ENCODE measurements around the gene CFAP97.
A peak's percentile ranks its signal among the peaks of the same experiment; 100 is the strongest.
"Not testable (repeated sequence)": the region's sequence is repeated elsewhere in the genome, so short reads cannot be mapped to it uniquely, and the experiment has no call there.

Gene CFAP97

DNA sequence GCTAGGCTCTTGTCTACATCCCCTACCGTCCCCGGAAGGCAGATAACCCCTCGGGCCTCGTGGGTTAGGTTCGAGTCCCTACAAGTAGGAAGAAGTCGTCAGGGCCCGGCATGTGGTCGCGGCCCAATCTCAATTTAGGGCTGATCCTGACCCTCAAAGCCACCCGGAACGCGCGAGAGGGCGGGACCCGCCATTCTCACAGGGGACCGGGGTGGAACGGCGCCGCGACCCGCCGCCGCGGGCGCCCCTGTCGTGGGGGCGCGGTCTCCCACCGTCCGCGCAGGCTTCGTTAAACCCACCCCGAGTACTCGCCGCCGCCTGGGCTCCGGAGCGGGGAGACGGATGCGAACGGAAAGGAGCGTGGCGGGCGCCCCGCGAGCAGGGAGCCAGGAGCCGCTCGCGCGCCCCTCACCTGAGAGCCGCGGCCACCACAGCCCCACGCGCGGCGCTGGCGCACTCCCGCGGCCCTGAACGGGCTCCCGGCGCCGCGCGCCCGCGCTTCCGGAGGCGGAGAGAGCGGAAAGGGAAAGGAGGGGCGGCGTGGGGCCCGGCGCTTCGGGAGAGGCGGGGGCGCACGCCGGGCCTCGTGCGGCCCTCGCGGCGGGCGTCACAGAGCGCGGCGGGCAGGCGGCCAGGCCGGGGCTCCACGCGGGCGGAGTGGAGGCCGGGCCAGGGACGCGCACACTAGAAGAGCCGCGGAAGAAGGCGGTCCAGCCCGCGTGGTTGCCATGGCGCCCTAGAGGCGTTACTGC is at the start of gene CFAP97:
TSS of gene CFAP97 (minus strand) at position 515 of the 752 bp plus-strand sequence. CDS start 12,804 bp downstream, outside the sequence.
- peak; percentile 86 for DNase-seq (ENCODE audit: low spot score)

DNA sequence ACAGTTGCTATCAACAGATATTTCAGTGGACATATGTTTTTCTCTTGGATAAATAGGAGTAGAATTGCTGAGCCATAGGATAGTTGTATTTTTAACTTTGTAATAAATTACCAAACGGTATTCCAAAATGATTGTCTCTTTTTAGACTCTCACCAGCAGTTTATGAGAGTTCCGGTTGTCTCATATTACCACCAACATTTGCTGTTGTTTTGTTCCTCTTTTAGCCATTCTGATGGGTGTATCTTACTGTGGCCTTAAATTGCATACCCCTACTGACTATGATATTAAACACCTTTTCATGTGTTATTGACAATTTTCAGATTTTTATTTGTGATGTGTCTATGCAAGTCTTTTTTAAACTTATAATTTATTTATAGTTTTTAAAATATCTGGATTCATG is 45.3 kb upstream of the CFAP97 start:
- DNase-seq (ENCODE audit: low spot score): no peak

DNA sequence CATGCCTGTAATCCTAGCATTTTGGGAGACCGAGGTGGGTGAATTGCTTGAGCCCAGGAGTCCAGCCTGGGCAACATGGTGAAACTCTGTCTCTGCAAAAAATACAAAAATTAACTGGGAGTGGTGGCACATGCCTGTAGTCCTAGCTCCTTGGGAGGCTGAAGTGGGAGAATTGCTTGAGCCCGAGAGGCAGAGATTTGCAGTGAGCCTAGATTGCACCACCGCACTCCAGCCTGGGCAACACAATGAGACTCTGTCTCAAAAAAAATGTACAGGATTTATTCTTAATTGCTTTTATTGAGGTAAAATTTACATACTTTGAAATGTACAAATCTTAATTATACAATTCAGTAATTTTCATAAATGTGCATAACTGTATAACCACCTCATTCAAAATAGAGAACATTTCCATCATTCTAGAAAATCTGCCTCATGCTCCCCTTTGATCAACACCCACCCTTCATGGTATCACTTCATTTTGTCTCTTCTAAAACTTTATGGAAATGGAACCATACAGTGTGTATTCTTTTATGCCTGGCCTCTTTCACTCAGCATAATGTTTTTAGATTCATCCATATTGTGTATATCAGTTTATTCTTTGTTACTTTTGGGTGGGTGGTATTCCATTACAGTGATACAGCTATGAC is 44.7 kb upstream of the CFAP97 start:
- no peak for DNase-seq (ENCODE audit: low spot score)

DNA sequence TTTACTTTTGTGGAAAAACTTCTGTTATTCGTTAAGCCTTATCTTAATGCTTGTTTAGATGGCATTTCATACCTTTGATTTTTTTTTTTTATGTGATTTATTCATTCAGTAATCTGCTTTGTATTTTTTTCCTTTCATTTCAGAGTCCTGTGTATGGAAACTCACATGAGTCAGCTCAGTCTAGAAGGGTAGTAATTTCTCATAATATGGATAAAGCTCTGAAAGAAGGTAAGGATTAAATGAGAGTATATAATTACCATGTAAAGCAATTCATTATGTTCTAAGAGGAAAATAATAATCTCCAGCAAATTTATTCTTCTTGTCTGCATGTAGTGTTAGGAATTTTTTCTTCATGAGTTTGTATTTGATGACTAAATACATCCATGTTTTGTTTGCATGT is 43.4 kb upstream of the CFAP97 start:
- DNase-seq (ENCODE audit: low spot score): no peak

DNA sequence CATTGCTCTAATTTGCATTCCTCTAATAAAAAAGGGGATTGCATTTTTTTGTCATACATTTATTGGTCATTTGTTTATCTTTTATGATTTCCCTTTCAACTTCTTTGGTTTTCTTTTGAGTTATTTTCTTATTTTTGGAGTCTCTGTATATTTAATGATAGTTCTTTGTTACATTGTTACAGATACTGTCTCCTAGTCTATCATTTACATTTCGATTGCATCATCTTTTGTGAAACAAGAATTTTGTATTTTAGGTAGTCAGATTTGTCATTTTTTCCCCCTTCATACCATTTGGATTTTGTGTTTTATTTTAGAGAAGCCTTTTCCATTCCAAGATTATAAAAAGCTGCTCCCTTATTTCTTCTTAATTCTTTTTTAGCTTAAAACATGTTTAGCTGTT is 42.7 kb upstream of the CFAP97 start:
- DNase-seq (ENCODE audit: low spot score): no peak

DNA sequence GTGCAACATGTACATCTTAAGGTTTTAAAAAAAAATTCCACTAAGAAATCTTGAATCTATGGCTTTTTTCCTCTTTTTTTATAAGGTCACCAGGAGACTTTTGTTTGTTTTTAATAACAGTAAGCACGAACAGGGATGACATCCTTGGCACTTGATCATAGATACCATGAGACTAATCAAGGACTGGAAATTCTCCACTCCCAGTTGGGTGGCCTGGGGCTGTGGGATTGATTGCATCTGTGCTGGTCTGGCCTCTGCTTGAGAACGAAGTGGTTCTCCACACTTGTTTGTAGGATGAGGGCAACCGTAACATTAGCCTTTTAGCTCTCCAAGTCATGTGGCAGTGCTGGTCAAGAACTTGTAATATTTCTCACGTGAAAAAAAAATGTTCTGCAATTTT is 41.0 kb upstream of the CFAP97 start:
- DNase-seq (ENCODE audit: low spot score): no peak

DNA sequence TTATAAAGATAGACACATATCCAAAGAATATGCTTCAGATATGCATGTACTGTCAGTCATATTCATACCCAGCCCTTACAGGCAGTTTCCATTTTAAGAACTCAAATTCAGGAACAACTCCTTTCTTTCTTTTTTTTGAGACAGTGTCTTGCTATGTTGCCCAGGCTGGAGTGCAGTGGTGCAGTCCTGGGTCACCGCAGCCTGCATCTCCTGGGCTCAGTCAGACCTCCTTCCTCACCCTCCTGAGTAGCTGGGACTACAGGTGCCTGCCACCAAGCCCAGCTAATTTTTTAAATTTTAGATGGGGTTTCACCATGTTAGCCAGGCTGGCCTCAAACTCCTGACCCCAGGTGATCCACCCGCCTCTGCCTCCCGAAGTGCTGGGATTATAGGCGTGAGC is 40.1 kb upstream of the CFAP97 start:
- no peak for DNase-seq (ENCODE audit: low spot score)

DNA sequence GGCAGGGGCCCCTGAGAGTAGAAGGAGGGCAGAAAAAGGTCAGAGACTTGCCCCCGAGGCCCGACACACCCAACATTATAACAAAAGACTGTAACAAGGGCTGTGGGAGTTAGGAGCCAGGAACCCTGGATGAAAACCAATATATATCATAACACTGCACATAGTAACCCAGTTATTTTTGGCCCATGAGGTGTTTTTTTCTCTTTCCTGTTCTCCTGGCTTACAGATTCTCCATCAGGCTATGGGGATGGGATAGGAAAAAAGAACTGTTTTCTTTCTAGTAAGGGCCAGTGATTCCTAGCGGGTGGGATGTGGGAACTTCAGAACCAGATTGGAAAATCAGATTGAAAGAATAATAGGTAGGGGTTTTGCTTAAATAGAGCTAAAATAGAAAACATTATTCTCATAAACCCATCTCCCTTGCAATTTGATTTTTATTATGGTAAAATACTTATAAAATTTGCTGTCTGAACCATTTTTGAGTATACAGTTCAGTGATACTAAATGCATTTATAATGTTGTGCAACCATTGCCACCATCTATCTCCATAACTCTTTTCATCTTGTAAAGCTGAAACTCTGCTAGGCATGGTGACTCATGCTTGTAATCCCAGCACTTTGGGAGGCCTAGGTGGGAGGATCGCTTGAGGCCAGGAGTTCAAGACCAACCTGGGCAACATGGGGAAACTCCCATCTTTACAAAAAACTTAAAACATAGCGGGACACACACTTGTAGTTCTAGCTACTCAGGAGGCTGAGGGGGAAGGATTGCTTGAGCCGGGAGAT is 39.1 kb upstream of the CFAP97 start:
- no peak for DNase-seq (ENCODE audit: low spot score)

DNA sequence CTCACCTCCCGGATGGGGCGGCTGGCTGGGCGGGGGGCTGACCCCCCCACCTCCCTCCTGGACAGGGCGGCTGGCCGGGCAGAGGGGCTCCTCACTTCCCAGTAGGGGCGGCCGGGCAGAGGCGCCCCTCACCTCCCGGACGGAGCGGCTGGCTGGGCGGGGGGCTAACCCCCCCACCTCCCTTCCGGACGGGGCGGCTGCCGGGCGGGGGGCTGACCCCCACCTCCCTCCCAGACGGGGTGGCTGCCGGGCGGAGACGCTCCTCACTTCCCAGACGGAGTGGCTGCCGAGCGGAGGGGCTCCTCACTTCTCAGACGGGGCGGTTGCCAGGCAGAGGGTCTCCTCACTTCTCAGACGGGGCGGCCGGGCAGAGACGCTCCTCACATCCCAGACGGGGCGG is 36.7 kb upstream of the CFAP97 start:
- DNase-seq (ENCODE audit: low spot score): not testable (repeated sequence)

DNA sequence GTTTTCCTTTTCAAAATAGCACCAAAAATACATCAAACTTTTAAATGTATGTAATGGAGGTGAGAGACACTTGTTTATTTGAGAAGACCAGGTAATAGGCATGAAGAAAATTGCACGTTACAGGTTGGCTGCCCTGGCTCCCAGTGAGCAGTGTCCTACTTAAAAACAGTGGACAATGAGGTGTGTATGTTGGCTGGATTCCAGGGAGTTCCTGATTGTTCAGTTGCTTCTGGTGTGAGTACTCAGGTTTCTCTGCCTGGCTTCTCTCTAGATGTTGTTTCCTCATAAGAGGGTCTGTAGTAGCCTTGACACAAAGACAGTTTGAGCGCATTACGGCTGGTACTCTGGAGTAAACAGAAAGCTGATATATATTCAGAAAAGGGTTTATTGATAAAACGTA is 35.0 kb upstream of the CFAP97 start:
- DNase-seq (ENCODE audit: low spot score): no peak

DNA sequence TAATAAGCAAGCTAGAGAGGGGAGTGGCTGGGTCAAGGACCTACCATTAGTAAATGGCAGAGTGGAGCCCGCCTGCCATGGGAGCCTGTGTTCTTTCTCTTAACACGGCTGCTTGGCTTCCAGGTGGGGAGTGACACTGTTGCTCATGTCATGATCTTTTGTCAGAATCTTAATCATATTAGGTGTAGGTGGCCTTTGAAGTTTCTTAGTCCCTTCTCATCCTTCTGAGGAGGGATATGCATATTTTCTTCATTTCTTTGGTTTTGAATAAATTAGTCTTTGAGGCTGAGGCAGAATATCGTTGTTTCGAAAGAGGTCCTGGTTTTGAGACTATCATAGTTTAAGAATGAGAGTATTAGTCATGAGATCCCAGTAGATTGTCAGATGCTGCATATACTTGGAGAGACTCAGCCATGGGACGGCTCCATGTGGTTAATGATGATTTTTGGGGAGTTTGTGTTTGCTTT is 34.4 kb upstream of the CFAP97 start:
- no peak for DNase-seq (ENCODE audit: low spot score)

DNA sequence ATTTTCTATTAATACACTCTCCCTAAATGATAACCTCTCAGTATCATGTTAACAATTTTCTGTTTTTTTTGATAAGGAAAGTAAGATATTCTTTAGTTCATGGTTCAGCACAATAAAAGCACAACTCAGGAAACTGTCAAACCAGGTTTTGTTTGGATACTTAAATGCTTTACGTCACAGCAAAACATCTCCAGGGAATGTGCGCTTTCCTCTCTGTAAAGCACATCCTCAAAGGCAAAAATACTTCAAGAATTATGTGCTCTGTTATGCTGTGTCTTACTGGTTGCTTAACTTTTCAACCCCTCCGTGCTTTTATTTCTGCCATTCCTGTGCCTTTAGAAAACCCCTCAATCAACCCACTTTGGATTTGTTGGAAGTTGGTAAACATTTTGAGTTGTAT is 33.4 kb upstream of the CFAP97 start:
- DNase-seq (ENCODE audit: low spot score): no peak

DNA sequence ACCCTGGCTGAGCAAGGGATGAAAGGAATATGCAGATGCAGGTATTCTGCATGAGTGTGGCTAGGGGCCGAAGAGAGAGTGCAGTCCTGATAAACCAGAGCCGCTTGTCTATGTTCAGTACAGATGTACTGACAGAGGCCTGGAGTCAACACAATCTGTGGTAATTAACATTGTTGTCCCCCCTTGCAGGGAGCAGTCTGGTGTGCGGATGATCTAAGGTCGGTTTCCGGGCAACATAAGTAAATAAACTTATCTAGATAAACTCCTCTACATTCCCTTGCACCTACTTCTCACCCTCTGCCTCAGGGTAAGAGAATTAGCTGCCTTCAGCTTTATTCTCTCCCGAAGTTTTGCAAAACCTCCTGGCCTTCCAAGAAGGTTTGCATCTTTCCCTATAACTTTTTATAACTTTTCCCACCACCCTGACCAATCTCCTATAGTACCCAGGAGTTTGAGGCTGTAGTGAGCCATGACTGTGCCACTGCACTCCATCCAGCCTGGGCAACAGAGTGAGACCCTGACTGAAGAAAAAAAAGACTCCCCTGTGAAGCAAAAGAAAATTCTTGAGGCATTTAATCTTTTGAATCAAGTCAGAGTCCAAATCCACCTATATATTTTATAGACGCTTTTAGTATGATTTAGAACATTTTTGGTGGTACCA is 32.2 kb upstream of the CFAP97 start:
- DNase-seq (ENCODE audit: low spot score): peak; percentile 16

DNA sequence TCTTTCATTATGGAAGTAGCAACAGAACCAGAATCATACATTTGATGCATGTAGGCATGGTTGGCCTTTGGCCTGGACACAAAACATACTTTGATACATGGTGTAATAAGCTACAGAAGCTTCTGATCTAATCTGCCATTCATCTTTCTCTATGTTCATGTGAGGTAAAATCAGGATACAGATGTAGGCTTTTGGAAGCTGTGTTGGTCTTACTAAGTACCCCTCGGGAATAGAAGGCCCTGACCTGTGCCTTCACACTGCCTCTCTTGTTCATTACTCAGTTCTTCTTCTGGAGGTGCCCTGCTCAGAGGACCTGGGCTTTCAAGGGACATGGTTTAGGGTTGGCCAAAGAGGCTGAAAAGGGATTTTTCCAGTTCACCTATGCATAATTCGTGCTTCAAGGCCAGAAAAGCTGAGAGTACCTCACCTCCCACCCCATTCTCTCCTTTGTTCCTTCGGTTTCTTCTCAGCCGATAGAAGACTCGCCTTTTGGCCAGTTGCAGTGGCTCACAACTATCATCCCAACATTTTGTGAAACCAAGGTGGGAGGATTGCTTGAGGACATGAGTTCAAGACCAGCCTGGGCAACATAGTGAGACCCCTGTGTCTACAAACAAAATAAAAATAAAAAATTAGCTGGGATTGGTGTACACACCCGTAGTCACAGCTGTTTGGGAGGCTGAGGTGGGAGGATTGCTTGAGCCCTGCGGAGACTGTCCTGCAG is 31.5 kb upstream of the CFAP97 start:
- DNase-seq (ENCODE audit: low spot score): no peak

DNA sequence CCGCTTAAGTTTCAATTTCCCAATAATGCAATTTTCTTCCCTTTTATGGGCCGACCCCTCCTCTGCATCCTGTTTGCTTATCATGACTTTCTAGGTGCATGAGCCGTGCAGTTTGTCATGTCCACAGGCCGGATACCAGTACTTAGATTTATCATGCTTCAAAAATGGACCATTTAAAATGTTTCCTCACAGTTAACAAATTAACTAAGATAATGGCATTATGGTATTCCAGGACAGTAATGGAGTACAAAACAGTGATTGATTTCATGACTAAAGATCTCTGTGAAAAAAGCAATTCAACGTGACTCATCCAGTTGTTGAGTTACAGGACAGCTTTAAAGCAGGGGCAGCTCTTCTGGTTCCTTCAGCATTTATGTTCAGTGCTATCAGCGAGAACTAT is 28.6 kb upstream of the CFAP97 start:
- no peak for DNase-seq (ENCODE audit: low spot score)

DNA sequence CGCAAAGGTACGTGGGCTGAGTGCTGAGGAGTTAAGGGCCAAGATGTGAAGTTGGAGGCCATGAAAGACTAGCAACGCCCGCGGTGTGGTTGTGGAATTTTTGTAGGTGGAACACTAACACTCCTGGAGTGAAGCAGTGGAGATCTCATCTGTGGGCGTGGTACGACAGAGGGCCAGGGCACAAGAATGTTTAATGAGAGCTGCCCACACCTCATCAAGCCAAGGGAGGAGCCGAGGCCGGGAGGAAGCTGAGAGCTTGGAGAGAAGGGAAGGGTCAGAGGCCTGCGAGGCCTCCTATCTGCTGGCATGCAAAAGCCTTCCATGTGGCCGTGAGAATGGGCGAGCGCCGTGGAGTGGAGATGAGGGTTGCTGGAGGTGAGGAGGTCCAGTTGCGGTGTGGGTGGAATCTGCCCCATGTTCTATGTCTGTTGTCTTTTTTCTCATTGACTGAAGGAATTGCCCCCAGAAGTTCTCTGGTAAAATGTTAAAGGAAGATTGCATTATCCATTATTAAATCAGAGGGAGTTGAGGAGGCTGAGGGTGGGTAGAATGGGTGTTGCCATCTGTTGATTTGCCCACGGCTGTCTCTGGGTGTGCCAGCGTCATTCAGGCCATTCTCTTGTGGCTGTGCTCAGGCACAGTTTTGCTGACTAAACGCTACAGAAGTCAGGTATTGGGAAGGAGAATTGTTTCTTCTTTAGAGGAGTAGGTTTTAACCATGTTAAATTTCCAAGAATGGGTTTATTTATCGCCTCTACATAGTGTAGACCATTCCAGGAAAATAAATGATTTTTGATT is 25.4 kb upstream of the CFAP97 start:
- no peak for DNase-seq (ENCODE audit: low spot score)

DNA sequence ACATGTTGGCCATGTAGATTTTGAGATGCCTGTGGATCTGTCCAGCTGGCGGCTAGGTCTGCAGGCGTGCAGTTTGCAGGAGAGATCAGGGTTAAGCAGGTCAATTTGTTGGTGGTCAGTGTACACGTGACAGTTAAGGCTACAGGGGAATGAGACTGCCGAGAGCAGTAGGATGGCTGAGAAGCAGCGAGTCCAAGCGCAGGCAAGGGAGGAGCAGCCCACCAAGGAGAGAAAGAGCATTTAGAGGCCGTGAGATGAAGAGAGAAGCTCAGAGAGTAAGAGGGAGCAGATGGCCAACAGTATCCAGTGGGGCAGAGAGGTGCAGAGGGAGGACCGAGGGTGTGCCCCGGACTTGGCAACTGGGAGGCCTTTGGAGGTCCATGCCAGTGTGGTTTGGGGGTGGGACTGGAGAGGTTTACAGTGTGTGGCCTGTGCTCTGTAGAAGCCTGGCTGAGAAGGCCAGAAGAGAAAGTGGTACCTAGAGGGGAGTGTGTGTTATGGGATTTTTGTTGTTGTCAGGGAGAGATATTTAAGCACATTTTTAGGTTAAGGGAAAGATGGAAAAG is 24.0 kb upstream of the CFAP97 start:
- no peak for DNase-seq (ENCODE audit: low spot score)

DNA sequence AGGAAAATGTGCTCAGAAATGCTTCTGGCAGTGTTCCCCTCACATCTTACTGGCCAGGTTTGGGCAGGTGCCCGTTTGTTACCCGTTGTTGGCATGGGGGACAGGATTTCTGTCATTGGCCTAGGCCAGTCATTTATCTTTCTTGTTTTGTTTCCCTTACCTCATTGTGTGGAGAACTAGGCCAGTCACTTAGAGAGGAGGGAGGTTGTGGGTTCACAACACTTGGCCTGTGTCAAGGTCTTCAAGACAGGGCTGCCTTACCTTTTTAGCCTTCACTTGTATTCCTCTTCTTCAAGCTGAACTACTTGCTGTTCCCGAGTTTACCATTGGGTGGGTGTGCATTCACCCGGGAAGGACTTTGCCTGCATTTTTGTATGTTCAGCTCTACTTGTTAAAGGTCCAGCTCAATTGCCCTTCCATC is 23.3 kb upstream of the CFAP97 start:
- DNase-seq (ENCODE audit: low spot score): no peak

DNA sequence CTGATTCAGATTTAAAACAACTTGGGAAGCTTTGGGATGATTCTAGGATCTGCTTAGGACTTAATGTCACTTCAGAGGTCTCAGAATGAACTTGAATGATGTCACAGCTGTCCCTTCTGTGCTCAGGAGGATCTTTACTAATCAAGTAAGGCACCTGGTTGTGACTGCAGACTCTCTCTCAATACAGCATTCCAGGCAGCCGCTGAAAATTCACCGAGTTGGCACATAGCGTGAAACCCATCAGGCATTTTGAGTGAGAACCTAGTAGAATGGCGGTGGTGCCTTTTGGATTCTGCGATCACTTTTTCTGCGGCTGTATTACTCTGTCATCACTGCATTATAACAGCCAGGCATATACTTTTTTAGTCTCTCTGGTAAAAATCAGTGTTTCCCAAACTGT is 22.1 kb upstream of the CFAP97 start:
- DNase-seq (ENCODE audit: low spot score): no peak

DNA sequence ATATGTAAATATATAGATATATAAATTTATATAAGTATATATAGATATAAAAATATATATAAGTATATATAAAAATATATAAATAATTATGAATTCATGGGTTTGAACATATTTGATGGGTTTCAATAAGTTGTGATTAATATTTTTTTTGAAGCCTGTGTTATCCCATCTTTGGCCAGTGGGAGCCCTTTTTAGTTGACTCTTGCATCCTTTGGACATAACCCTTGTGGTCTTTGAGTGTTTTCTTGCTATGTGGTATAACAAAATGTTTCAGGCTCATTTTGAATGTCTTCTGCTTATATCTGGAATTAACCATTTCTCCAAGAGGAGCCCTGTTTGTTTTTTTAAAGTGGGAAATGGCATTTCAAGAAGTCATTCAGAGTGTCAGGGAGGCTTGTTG is 20.8 kb upstream of the CFAP97 start:
- DNase-seq (ENCODE audit: low spot score): no peak

DNA sequence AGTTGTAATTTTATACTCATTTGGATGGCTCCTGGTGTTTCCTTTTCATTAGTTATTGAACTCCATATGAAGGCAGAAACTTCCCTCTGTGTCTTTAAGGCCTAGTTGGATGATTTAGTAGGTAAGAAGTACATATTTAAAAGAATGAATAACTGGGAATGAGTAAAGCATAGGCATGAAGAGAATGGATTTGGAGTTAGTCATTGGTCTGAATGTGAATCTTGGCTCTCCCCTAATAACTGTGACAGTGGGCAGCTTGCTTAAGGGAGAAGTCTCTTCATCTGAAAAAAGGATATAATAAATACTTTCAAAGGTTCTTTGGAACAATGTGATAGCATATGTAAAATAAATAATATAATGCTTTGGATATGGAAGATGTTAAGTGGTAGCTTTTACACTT is 18.8 kb upstream of the CFAP97 start:
- no peak for DNase-seq (ENCODE audit: low spot score)

Data from CD4-positive, alpha-beta T cell treated with Interleukin-15 for 4 hours (primary cell).